Activated T-cell treated with anti-CD3 and anti-CD28 coated beads, Interleukin-2, amount 50 U/mL, for 1 hour (primary cell): ENCODE measurements around the gene CFAP92.
A peak's percentile ranks its signal among the peaks of the same experiment; 100 is the strongest.

Experiments used
- DNase-seq: peaks from one replicate; pipeline ENCODE4 v3.0.0-alpha.2; 2020

CFAP92 gene, protein sequence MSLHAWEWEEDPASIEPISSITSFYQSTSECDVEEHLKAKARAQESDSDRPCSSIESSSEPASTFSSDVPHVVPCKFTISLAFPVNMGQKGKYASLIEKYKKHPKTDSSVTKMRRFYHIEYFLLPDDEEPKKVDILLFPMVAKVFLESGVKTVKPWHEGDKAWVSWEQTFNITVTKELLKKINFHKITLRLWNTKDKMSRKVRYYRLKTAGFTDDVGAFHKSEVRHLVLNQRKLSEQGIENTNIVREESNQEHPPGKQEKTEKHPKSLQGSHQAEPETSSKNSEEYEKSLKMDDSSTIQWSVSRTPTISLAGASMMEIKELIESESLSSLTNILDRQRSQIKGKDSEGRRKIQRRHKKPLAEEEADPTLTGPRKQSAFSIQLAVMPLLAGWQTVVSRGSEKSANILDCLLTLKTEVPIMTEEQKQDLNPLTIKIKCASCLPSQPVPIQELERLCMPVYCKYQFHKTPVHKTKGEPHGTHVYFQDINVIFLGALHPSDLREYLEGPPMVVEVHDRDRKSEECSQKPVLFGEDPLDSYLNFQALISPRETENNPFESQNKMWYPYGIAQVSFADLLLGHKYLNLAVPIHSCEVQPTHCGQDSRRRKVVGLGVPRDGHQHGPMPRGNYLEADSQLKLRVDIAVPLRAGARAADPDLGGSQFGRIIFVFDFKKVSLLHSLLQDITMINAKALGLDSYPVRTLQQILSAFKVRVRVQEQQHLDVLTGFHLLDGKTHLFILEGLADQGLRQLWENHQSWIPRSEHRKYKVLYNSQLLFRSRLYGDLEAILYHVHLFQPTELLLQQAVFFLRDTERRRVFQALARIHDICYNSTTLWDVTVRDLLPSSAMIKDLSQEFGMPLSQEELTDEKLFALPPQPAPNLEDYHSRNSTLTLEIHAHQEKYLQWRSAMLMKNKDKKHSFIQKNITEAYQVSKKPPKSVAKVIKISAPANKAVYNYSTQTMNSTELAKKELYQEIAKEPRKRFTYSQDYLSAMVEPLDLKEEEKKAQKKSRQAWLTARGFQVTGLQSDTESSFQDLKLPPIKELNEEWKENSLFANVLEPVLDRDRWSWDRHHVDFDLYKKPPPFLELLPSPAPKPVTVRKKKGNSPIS

DNA sequence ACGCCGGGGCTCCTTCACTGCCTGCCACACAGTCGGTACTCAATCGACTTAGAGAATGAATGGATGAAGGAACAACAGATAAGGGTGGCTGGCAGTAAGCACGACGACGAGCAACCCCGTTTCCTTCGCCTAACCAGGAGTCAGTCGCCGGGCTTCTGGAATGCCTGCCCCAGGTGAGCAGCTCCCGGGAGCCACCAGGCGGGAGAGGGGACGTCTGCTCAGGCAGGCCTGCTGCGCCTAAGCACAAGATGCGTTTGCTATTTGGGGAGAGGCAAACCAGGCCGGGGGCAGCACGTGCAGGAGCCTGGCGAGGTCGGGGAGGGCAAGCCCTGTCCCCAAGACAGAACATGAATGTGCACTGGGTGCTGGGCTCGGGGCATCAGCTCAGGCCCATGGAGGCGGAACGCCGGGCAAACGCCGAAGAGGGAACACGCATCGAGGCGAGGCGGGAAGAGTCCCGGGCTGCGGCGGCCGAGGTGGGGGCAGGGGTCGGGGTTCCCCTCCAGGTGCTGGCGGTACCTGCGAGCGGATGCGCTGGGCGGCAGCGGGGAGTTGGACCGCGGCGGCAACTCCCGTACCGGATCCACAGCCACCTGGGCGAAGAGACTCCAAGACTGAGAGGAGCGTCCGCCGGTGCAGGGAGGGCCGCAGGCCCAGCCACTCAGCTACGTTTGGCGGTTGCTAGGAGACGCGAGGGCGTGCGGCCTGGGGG, at the start of gene CFAP92:
Gene CFAP92 (minus strand): TSS at position 616 of the 712 bp plus-strand sequence. CDS start 772 bp downstream, outside the sequence.
- peak; percentile 94 for DNase-seq

DNA sequence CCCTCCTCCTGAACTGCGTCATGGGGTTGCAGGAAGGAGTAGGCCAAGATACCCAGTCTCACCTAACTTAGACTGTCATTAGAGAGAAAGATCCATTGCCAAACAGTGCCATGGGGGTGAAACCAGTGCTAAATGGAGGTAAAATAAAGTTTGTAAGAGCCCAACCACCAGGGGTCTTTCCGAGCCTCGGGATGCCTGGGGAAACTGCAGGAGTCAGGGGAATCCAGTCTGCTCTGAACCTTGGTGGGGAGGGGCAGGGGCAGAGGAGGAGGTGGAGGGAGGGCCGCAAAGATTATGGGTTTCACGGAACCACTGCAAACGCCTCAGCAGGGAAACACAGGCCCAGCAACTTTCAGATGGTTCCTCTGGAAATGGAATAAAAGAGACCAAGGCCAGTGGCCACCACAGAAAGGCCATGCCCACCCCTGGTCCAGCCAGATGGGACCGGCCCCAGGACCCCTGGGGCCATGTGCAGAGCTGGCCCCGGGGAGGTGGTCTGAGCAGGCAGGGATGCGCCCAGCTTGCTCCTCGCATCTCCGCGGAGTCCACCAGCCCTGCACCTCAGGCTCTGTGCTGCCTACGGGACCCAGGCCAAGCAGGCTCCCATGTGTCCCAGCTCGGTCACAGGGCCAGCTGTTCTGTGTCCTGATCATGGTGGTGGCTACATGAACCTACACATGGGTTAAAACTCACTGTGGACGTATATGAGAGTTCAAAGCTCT, 46.9 kb upstream of the CFAP92 start:
- no peak for DNase-seq

DNA sequence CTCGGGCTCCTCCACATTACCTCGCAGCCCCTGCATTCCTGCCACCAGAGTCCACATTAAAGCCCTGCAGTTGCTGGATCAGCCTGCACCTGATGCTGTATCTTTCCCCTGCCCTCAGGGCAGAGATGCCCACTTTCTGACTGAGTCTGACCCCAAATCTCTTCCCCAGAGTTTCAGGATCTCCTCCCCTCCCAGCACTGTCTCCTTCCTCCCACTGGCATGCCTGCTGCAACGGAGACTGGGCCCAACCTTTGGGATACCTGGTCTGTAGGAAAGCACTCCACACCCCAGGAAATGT, 46.1 kb upstream of the CFAP92 start:
- DNase-seq: no peak

DNA sequence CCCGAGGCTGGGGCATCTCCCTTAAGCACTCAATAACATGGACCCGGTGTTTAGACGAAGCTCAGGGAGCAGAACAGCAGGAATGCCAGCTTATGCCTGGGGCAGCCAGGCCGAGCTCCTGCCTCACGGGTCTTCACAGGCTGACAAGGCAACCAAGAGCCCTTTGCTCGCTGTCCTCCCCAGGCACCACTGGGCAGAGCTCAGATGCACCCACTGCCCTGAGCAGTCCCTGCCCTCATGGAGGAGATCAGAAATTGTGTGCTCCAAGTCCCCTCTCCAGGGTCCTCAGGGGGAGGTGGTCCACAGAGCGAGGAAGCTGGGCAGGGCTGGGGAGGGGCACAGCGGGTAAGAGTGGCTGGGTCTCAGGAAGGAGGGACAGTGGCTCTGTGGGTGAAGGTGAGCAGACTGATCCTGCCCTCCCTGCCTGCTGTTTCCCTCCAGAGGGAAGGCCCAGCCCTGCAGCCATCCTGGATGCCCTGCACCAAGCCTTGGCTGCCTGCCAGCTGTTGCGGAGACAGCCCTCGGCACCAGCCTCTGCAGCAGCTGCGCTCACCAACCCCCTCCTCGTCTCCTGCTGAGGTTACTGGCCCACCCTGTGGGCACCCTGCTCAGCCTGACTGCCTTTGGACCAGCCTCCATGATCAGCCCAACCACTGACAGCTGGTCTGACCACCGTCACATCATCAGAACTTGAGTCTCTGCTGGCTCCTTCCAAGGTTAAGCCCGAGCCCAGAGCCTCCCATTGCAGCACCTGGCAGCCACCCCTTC, 45.6 kb upstream of the CFAP92 start:
- DNase-seq: no peak

DNA sequence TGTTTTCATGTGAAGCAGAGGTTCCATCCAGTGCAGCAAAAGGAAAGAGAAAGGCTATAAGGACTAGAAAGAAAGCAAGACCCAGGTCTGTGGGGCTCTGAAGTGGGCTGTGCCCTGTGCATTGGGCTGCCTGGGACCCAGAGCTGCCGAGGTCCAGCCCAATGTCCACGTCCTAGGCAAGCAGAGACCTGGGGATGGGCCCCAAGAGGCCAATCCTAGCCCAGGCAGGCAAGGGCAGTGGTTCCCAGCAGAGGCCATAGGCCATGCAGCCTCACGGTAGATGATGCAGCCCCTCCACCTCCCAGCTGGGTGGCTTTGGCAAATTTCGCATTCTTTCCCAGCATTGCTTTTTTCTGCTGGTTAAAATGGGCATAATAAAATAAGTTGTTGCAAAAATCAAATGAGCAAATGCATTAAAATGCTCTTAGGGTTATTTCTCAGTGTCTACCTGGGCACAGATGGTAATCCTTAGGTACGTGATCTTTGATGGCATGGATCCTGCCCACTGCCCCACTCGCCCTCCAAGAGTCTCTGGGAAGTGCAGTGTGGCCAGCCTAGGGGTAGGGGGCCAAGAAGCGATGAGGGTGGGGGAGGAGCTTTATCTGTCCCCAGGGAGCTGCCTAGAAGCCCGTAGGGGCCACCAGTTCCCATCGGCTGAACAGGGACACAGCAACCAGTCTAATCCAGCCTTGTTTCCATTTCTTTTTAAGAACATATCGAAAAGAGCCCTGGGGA, 44.4 kb upstream of the CFAP92 start:
- no peak for DNase-seq

DNA sequence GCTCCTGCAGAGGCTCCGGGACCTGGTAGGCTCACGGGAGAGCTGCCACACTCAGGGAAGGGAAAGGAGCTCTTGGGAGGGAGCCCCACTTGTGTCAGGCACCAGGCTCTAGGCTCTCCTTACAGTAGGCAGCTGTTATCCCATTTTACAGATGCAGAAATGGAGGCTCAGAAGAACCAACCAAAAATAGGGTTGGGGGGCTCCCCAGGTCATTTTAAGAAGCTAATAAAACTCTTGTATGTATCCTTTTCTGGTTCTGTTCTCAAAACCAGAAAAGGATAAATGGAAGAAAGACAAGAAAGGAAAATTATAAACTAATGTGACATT, 43.2 kb upstream of the CFAP92 start:
- DNase-seq: no peak

DNA sequence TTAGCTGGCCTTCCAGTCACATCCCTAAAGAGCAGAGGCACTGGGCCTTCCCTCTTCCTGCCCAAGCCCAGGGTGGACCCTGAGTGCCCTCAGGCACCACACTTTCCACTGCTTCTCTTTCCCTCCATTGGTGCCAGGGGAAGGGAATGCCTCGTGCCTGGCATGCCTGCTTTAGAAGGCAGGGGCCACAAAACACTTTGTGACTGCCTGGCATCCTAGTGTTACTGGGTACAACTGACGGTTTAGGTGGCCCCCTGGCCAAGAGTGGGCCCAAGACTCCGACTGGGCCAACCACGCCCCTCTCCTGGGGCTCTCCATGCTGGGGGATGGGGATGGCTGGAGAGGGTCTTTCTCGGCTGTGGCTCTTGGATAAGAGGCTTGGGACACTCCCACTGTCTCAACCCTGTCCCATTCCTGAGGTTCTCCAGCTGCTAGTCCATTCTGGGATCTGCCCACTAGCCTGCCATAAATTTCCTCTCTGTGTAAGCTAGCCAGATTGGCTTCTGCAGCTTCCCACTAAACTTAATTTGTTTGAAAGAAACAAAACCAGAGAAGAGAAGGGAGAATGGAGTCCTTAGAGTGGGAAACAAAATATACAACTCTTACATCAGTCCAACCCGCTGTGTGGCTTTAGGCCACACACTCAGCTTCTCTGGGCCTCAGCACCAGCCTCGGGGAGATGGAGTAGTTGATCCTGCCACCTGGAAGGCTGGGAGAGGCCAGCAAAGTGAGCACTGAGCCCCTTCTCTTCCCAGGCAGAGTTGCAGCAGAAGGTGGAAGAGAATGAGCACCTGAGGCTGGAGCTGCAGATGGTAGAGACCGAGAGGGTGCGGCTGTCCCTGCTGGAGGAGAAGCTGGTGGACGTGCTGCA, 42.6 kb upstream of the CFAP92 start:
- DNase-seq: no peak

DNA sequence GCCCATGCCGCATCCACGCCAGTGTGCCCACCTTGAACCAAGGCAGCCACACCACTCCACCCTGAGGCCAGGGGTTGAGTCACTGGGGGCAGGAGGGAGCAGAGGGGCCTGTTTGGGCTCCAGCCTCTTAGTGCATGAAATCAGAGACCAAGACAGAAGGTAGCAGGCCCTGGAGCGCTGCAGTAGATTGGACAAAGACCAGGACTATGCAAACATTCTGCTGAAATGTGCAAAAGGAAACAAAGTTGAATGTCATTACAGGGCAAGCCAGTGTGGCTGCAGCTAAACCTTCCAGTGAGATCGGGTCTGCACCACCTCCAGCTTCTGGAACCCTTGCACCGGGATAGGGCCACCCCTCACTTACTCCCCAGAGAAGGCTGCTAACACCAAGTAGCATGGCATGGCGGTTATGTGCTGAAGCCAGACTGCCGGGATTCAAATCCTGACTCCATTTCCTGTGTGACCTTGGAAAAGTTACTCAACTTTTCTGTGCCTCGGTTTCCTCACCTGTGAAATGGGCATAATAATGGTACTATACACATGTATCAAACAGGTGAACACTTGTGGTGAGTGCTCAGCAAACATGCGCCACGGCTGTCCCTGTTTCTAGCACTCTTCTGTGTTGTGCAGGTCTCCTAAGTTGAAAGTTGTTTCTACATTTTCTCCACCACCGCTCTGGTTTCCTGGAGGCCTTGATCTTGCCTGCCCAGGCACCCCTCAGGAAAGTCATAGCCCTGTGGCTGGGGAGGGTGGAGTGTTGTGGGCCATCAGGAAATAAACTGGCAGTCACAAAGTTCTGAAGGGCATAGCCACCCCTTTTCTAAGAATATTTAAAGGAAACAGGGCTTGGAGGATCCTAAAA, 41.7 kb upstream of the CFAP92 start:
- no peak for DNase-seq

DNA sequence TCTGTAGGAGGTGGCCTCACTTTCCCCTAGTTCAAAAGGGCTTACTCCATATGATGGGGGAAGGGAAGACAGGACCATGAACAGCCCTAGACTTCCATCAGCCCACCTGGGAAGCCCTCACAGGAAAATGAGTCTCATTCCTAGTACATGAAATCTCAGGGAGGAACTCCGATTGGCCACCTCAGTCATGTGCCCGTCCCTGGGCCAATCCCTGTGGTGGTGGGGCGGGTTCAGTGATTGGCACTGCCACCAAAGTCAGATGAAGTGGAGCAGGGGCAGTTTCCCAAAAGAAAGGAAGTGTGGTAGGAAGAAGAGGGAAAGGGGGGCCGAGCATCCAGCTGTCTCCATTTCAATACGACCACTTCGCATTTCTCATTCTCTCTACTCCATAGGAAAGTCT, 40.8 kb upstream of the CFAP92 start:
- DNase-seq: no peak

DNA sequence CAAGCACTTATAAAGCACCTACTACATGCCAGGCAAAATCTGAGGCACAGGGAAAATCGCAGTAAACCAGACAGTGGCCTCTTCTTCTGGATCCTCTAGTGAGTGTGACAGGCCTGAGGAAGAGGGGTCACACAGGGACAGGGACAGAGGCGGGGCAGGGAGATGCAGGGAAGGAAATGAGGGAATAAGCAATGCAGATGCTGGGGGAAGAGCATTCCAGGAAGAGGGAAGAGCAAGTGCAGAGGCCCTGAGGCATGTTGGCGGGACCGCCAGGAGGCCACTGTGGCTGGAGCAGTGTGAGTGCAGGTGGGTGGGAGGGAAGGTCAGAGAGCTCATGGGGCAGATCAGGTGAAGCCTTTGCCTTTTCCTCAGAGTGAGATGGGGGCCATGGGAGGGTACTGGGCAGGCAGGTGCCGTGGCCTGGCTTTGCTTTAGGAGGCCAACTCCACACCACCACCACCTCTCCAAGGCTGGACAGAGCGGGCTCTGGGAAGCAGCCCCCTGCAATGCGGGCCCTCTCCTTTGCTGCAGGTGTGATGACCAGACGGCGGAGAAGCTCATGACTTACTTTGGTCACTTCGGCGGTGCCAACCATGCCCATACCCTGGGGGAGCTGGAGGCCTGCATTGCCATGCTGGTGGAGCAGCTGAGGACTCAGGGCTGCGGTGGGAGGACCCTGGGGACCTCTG, 39.9 kb upstream of the CFAP92 start:
- no peak for DNase-seq

DNA sequence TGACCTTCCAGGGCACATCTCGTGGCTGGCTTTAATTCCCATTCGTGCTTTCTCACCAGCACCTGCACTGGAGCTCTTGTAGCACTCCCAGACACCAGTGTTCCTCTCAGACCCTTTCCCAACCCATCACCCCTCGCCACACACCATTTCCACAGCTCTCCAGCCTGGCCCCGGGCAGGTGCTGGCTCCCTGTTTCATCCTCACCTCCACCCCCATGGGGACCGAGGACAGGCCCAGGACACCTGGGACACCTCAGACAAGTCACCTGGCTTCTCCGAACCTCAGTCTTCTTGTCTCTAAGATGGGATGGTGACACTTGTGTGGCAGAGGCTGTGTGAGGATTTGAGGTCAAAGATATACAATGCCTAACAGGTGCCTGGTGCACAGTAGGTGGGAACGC, 39.3 kb upstream of the CFAP92 start:
- no peak for DNase-seq

DNA sequence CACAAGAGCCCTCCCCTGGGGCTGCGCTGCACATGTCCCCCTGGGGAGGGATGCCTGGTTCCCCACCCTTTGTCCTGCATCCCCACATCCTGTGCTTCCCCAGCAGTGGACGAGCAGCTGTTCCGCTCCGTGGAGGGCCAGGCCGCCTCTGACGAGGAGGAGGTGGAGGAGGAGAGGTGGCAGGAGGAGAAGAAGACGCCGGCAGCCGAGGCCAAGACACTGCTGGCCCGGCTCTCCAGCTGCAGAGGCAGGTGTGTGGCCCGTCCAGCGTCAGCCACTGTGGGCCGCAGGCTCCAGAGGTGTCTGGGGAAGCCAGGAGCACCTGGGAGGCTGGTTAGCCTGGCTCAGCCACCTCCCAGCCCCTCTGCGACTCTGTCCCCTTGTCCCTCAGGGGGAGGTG, 38.8 kb upstream of the CFAP92 start:
- DNase-seq: no peak

DNA sequence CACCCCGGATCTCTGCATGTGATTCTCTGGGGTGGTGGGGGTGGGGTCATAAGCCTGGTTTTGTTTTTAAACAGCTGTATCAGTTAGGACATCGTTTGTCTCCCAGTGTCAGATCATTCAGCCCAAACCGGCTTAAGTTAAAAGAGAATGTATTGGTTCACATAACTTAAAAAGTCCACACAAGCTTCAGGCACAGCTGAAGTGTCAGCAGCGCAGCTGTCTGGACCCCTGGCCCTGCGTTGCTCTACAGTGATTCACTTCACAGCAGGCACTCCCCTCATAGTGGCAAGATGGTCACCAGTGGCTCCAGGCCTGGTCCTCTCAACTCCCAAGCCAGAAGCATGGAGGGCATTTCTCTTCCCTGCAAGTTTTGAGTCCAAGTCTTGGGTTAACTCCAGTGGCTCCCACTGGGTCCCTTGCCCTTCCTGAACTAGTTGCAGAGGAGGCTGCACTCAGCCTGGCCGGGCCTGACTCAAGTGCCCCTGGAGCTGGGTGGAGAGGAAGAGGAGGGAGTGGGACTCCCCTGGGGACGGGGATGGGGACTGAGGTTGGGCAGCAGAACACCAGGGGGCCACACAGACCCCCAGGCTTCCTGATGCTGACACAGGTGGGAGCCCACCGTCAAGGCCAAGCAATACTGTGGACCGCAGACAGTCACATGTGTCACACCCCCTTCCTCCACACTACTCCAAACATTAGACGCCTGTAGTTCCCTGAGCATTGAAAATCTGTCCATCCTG, 37.8 kb upstream of the CFAP92 start:
- DNase-seq: no peak

DNA sequence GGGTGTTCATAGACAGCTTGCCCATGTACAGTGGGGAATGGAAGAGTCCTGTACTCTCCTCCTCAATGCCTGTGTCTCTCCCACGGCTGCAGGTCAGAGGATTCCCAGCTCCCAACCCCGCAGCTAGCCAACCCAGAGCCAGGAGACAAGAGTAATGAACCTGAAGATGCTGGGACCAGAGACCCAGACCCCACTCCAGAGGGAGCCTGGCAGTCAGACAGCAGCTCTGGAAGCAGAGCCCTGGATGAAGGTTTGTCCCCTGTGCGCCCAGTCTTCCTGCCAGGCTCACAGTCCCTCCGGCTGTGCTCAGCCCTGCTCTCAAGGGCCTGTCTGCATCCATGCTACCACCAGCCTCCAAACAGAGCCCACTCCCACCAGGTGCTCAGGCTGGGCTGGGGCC, 36.7 kb upstream of the CFAP92 start:
- DNase-seq: no peak

DNA sequence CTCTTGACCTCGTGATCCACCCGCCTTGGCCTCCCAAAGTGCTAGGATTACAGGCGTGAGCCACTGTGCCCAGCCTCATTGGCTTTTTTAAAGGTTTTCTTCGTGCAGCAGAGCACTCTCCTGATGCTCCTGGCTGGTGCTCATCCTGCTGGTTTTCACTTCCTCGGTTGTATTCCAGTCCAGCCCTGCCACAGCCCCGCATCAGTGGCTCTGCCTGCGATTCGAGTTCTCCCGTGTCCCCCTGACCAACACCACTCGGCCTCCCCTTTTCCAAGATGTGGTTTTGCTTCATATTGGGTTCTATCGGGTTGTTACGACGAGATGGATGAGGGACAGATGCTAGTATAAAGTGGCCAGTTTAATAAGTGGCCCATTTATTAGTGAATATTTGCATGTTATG, 35.0 kb upstream of the CFAP92 start:
- DNase-seq: no peak

DNA sequence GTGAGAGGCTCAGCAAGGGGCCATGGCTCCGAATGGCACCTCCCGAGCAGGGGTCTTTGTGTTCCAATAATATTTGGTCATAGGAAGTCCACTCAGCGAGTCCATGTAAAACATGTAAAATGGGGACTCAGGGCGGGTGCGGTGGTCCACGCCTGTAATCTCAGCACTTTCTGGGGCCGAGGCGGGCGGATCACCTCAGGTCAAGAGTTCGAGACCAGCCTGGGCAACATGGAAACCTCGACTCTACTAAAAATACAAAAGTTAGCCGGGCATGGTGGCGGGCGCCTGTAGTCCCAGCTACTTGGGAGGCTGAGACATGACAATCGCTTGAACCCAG, 33.6 kb upstream of the CFAP92 start:
- DNase-seq: no peak

DNA sequence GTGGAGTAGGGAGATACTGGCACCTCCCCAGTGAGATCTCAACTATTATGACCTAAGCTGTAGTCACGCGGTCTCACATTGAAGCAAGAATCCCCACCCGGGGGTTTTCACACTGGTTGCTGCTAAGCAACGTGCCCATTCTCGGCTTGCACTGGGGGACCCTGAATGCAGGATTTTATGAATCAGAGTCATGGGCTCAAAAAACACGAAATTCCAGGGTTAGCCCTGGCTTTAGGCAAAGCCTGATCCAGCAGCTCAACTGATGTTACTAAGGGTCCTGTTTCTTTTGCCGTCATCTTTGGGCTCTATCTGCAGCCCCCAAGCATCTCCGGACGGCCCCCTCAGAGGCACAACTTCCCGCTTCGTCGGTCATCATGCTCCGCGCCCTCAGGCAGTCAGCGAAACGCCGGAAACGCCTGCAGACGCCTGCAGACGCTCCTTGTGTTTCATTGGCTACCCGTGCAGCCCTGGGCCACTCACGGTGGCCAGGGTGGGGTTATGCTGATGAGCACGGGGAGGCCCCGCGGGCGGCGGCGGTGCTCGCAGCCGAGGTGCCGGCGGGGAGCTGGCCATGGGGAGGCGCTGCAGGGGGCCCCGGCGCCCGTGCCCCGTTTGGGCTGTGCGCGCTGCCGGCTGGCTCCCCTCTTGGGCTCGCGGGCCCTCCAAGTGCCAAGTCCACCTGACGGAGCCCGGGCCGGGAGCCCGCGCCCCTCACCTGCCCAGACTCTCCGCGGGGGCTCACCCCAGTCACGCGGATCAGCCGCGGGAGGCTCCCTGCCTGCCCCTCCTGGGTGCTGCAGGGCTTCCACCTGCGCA, 33.1 kb upstream of the CFAP92 start:
- DNase-seq: peak; percentile 90
